ENCODE results near the gene KRTAP1-5.
"Not testable (repeated sequence)": the region's sequence is repeated elsewhere in the genome, so short reads cannot be mapped to it uniquely, and the experiment has no call there.

GRCh38 chr17:41046735-41047465, 19.9 kb upstream of the KRTAP1-5 start, which contains the start of gene KRTAP2-1:
- TF ChIP-seq POLR2A, CTCF, EP300 (IDR thresholded peaks at IDR 0.05): not testable (repeated sequence)
